Activated naive CD4-positive, alpha-beta T cell treated with anti-CD3 and anti-CD28 coated beads, Interleukin-2, amount 50 U/mL, for 72 hours (primary cell): ENCODE measurements around the gene PROZ. TPM values are rescaled to one million over a fixed set of nuclear protein-coding genes. Genes with fewer than 3 reads are reported as not detected.
A peak's percentile ranks its signal among the peaks of the same experiment; 100 is the strongest.

Experiments used
- ATAC-seq, 2 donors: fragments of 150-1000 bp; cut with Tn5 transposase; 2 replicates each; pipeline ENCODE4 v1.10.0; 2021; ENCODE audit warnings: mild to moderate bottlenecking in 2 of 2, moderate library complexity in 2 of 2
- DNase-seq, 2 donors: peaks; one replicate each; pipeline ENCODE4 v3.0.0; 2021 to 2022; ENCODE audit warnings: low spot score in 2 of 2
- H3K27ac Mint-ChIP-seq, 2 donors: one replicate each; pipeline ENCODE4 v1.8.0; 2022; ENCODE audit warnings: mild to moderate bottlenecking in 2 of 2, mixed read lengths in 2 of 2
- H3K36me3 Mint-ChIP-seq, 2 donors: one replicate each; pipeline ENCODE4 v1.8.0; 2022; ENCODE audit warnings: mixed read lengths in 2 of 2
- H3K9me3 Mint-ChIP-seq, 2 donors: one replicate each; pipeline ENCODE4 v1.8.0; 2022; ENCODE audit warnings: mixed read lengths in 2 of 2
- total RNA-seq, 2 donors: library from RNA; stranded (reverse); gene quantifications; one replicate each; pipeline ENCODE4 v1.2.3, GENCODE V29; 2022

Gene PROZ
- total RNA-seq, 2 donors from 2014 or later: 0.25 TPM; not detected in 1

- Mint-ChIP-seq H3K9me3 (peaks cover 0 to 5% of the 10 kb centered on the region in 2 donors), H3K36me3 (peaks cover 0 to 6% of the 10 kb centered on the region in 2 donors), H3K27ac (peak overlapping the region in 1 of 2 donors; percentile 75)
- ATAC-seq (peak in 1 of 2 donors; percentile 34), DNase-seq (peak in 1 of 2 donors; percentile 51)
These were observed 29.0 kb upstream of the PROZ start for GRCh38 chr13:113129480-113129879.

DNA sequence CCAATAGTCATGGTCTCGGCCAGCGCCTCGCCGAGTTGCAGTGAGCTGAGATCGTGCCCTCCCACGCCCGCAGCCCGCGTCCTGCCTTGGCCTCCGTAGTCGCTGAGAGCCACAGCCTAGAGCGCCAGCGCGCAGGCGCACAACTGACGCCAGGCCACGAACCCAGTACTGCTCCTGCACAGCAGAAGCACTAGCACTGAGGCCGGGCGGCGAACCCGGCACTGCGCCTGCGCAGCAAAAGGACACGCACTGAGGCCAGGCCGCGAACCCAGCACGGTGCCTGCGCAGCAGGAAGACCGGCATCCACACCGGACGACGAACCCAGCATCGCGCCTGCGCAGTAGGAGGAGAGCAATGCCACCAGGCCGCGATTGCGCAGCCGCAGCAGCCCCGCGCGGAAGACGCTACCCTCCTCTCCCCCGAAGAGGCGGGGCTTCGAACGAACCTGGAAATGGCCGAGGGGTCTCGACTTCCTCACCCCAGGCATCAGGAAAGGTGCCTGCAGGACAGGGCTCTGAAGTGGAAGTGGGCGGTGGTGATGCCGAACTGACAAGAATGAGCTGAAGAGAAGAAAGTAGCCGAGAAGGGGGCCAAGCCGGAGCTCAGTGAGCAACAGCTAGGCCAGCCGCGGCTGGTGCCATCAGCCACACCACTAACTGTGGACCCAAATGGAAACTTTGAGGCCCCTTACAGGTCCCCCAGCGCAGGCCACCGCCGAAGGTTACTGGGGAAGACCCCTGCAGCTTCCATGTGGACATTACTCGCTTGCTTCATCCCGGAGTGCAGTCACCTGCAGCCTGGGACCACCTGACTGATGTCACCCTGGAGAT, 28.3 kb upstream of the PROZ start:
- ATAC-seq (peak; percentile 76 to 91), DNase-seq (peak; percentile 50 to 71)
- peaks cover 0 to 5% of the 10 kb centered on the region in 2 donors for H3K9me3 Mint-ChIP-seq
- peaks cover 0 to 6% of the 10 kb centered on the region in 2 donors for H3K36me3 Mint-ChIP-seq
- H3K27ac Mint-ChIP-seq: peak overlapping the region in 1 of 2 donors; percentile 75

DNA sequence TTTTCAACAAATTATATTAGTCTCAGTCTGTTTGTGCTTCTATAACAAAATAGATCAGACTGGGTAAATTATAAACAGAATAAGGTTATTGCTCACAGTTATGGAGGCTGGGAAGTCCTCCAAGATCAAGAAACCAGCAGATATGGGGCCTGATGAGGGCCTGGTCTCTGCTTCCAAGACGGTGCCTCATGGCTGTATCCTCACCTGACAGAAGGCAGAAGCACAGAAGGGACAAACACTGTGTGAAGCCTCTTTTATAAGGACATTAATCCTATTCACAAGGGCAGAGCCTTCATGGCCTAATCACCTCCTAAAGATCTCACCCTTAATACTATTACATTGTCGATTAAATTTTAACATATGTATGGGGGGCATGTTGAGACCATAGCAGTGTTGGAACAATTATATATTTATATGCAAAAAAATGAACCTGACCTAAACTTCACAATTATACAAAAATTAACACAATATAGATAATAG, 23.1 kb upstream of the PROZ start:
- no peaks in the 10 kb centered on the region for H3K9me3 Mint-ChIP-seq
- ATAC-seq: no peak

GRCh38 chr13:113137691-113138298, 20.7 kb upstream of the PROZ start:
- Mint-ChIP-seq H3K9me3 (no peaks in the 10 kb centered on the region), H3K36me3 (no peaks in the 10 kb centered on the region), H3K27ac (no peak overlapping the region)
- ATAC-seq (no peak), DNase-seq (no peak)

More for the DNA sequence above, 23.1 kb upstream of the PROZ start:
- DNase-seq: no peak
- Mint-ChIP-seq H3K27ac (no peak overlapping the region), H3K36me3 (peaks cover 0 to under 1% of the 10 kb centered on the region in 2 donors)

- ATAC-seq: no peak
- no peak overlapping the region for H3K27ac Mint-ChIP-seq
- DNase-seq: peak in 1 of 2 donors; percentile 37
- H3K36me3 Mint-ChIP-seq: no peaks in the 10 kb centered on the region
- no peaks in the 10 kb centered on the region for H3K9me3 Mint-ChIP-seq
These were observed 19.5 kb upstream of the PROZ start for GRCh38 chr13:113138792-113139551.

- no peaks in the 10 kb centered on the region for H3K9me3 Mint-ChIP-seq
These were observed 18.9 kb upstream of the PROZ start for GRCh38 chr13:113139577-113139976.

GRCh38 chr13:113140677-113141600, 17.5 kb upstream of the PROZ start:
- H3K27ac Mint-ChIP-seq: no peak overlapping the region
- no peaks in the 10 kb centered on the region for H3K9me3 Mint-ChIP-seq
- ATAC-seq: no peak
- H3K36me3 Mint-ChIP-seq: no peaks in the 10 kb centered on the region
- peak in 1 of 2 donors; percentile 44 for DNase-seq

More at GRCh38 chr13:113139577-113139976, 18.9 kb upstream of the PROZ start:
- no peak for ATAC-seq
- Mint-ChIP-seq H3K27ac (no peak overlapping the region), H3K36me3 (no peaks in the 10 kb centered on the region)
- DNase-seq: no peak

- H3K9me3 Mint-ChIP-seq: no peaks in the 10 kb centered on the region
- no peak overlapping the region for H3K27ac Mint-ChIP-seq
- no peaks in the 10 kb centered on the region for H3K36me3 Mint-ChIP-seq
- ATAC-seq: no peak
- peak in 1 of 2 donors; percentile 41 for DNase-seq
These were observed 16.9 kb upstream of the PROZ start for GRCh38 chr13:113141601-113141970.

- no peak overlapping the region for H3K27ac Mint-ChIP-seq
- no peak for DNase-seq
- H3K36me3 Mint-ChIP-seq: no peaks in the 10 kb centered on the region
- ATAC-seq: no peak
- no peaks in the 10 kb centered on the region for H3K9me3 Mint-ChIP-seq
These were observed 15.6 kb upstream of the PROZ start for GRCh38 chr13:113142876-113143275.

GRCh38 chr13:113143466-113144254, 14.8 kb upstream of the PROZ start:
- ATAC-seq: no peak
- no peak overlapping the region for H3K27ac Mint-ChIP-seq
- no peaks in the 10 kb centered on the region for H3K36me3 Mint-ChIP-seq
- no peaks in the 10 kb centered on the region for H3K9me3 Mint-ChIP-seq
- no peak for DNase-seq

DNA sequence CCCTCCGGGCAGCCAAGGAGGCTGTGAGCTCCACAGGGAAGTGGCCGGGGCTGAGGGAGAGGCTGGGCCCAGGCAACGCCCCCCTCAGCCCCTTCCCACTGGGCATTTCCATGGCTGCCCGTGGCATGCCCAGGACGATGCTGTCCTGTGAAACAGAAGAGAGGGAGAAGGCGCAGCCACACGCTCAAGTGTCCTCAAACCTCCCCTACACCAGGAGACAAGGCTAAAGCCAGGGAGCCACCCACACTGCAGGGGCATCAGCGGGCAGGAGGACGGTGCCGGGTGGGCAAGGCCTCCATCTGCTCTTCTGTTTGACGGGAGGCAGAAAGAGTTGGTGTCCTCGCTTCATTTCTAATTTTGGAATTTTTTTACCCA, 14.2 kb upstream of the PROZ start:
- Mint-ChIP-seq H3K27ac (no peak overlapping the region), H3K9me3 (no peaks in the 10 kb centered on the region), H3K36me3 (no peaks in the 10 kb centered on the region)
- ATAC-seq: no peak
- DNase-seq: no peak

DNA sequence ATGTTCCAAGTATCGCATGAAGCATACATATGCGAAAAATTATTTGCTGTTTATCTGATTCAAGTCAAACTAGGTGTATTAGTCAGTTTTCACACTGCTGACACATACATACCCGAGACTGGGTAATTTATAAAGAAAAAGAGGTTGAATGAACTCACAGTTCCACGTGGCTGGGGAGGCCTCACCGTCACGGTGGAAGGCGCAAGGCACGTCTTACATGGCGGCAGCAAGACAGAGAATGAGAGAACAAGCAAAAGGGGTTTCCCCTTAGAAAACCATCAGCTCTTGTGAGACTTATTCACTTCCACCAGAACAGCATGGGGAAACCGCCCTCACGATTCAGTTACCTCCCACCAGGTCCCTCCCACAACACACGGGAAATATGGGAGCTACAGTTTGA, 13.0 kb upstream of the PROZ start:
- Mint-ChIP-seq H3K36me3 (no peaks in the 10 kb centered on the region), H3K27ac (no peak overlapping the region), H3K9me3 (no peaks in the 10 kb centered on the region)
- DNase-seq: no peak
- ATAC-seq: peak; percentile 85 to 93

DNA sequence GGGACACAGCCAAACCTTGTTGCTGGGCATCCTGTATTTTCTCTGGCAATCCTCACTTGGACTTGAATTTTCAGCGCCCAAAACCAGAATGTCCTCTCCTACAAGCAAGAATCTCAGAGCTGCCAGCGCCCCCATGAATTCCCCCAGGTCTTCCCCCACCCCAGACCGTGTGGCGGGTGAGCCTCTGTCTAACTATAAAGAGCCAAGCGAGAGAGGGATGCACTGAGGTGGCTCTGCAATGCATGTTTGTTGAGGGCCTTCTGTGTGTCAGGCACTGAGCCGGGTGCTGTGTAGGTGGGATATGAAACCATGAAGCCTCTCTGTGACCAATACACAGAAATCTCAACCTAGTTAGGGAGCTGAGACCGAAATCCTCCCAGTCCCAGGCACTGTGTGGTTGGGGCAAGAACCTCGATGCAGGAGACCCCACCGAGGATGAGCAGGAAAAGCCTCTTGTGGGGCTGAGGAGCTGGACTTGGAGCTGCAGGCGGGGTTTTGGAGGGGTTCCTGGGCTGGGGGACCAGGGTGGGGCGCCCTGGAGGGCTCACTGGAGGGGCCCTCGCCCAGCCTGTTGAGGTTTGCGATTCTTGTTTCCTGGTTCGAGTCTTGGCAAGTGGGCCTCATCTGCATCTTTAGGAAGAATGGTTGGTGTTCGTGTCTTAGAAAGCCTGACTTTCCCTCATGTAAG, 12.4 kb upstream of the PROZ start:
- no peak overlapping the region for H3K27ac Mint-ChIP-seq
- DNase-seq: no peak
- H3K9me3 Mint-ChIP-seq: no peaks in the 10 kb centered on the region
- H3K36me3 Mint-ChIP-seq: no peaks in the 10 kb centered on the region
- ATAC-seq: peak; percentile 30 to 47

DNA sequence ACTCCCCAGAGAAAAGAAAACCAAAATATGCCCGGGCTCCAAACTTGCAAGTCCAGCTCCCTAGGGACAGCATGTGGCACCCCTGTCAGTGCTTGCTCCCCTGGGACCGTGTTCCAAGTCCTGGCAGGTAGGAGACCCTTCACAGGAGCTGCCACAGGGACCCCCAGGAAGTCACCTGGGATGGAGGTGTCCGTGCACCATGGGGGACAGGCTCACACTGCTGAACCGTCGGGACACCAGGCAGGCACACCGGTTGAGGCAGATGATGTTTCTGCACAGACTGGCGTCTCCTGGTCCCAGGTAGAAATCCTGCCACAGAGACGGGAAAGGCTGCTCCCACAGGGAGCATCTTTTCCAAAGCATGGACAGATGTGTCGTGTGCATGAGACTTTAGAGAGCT, 11.7 kb upstream of the PROZ start:
- Mint-ChIP-seq H3K9me3 (no peaks in the 10 kb centered on the region), H3K27ac (no peak overlapping the region), H3K36me3 (no peaks in the 10 kb centered on the region)
- ATAC-seq: no peak
- no peak for DNase-seq

GRCh38 chr13:113147206-113147605, 11.2 kb upstream of the PROZ start:
- H3K36me3 Mint-ChIP-seq: no peaks in the 10 kb centered on the region
- DNase-seq: no peak

More at GRCh38 chr13:113147206-113147605, 11.2 kb upstream of the PROZ start:
- no peak for ATAC-seq
- Mint-ChIP-seq H3K27ac (no peak overlapping the region), H3K9me3 (no peaks in the 10 kb centered on the region)
